ENCODE measurements around the gene FGFRL1. TPM values are rescaled to one million over a fixed set of nuclear protein-coding genes. Genes with fewer than 3 reads are reported as not detected.
"Not testable (repeated sequence)": the region's sequence is repeated elsewhere in the genome, so short reads cannot be mapped to it uniquely, and the experiment has no call there.

Gene FGFRL1
- total RNA-seq, 2 experiments from 2014 or later, result 17.6 to 23.5 TPM

DNA sequence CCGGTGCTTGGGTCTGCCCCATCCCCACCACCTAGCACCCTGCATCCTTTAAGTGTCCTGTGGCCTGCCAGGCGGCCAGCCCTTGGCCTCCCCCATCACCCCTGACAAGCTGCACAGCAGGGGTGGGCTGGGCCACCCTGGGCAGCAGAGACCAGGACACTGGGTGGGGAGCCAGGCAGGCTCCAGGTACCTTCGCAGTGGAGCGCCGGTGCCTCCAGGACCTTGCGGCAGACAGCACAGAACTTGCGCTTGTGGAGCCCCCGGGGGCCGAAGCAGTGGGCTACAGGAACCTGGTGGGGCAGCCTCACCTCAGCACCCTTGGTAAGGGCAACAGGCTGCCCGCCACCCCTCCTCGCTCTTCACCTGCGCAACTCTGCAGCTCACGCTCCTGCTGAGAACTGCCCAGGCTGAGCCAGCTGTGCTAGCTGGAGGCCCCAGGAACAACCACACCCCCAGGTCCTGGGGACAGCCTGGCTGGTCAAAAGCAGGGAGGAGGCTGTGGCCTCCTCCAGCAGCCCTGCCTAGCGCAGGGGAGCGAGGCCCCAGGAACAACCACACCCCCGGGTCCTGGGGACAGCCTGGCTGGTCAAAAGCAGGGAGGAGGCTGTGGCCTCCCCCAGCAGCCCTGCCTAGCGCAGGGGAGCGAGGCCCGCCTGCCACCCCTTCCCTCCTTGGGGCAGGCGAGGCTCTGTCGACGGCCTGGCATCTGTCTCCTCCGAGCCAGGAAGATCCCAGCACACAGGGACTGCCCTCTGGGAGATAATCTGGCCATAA, 42.6 kb upstream of the FGFRL1 start:
- H3K36me3 Mint-ChIP-seq (ENCODE audit: low read depth), result peaks cover 2% of the 10 kb centered on the region
- no peak overlapping the region for H3K4me3 Mint-ChIP-seq
- POLR2A ChIA-PET, result no interaction called here
- CTCF ChIA-PET, result no interaction called here
- DNase-seq (no peak), ATAC-seq (no peak)
- intact Hi-C loops (cut with DNase I, micrococcal nuclease), result no loop called here
- peaks cover 6% of the 10 kb centered on the region for H3K4me1 Mint-ChIP-seq
- H3K27me3 Mint-ChIP-seq, result no peaks in the 10 kb centered on the region
- H3K27ac Mint-ChIP-seq, result no peak overlapping the region
- no peaks in the 10 kb centered on the region for H3K9me3 Mint-ChIP-seq (ENCODE audit: low read depth)

- ATAC-seq, result no peak
- H3K36me3 Mint-ChIP-seq (ENCODE audit: low read depth), result peaks cover 2% of the 10 kb centered on the region
- CTCF ChIA-PET, result no interaction called here
- POLR2A ChIA-PET, result no interaction called here
- H3K27me3 Mint-ChIP-seq, result no peaks in the 10 kb centered on the region
- H3K4me1 Mint-ChIP-seq, result peaks cover 6% of the 10 kb centered on the region
- DNase-seq, result no peak
- no peak overlapping the region for H3K4me3 Mint-ChIP-seq
- H3K27ac Mint-ChIP-seq, result no peak overlapping the region
- intact Hi-C loops (cut with DNase I, micrococcal nuclease), result no loop called here
- H3K9me3 Mint-ChIP-seq (ENCODE audit: low read depth), result no peaks in the 10 kb centered on the region
Measured at GRCh38 chr4:970046-970745, 41.2 kb upstream of the FGFRL1 start.

DNA sequence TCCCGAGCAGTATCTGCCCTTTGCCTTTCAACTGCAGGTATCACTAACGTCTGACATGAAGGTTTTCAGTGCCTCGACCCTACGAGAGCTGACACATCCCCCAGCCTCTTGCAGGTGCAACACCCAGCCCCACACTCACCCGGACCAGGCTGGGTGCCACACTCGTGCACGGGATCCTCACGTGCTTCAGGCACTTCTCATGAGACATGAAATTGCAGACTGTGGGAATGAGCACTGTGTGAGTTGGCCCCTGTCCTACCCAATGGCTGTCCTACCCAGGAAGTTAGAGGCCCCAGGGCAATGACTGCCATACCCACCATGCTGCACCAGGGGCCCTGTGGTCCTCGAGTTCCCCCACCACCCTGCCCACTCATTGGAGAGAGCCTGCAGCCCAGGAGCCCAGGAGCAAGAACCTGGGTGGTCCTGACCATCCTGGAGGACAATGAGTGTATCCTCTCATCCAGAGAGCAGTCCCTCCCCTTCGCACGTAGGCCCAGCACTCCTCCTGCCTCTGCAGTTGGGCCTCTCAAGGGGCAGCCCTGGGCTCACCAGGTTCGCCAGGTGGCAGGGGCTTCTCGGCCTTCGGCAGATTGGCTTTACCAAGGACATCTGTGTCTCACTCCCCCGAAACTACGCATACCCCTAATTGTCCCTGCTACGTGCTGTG, 40.4 kb upstream of the FGFRL1 start:
- Mint-ChIP-seq H3K4me1 (peaks cover 6% of the 10 kb centered on the region), H3K4me3 (no peak overlapping the region), H3K27me3 (no peaks in the 10 kb centered on the region), H3K27ac (no peak overlapping the region), H3K9me3 (ENCODE audit: low read depth) (no peaks in the 10 kb centered on the region), H3K36me3 (ENCODE audit: low read depth) (peaks cover under 1% of the 10 kb centered on the region)
- intact Hi-C loops (cut with DNase I, micrococcal nuclease), result no loop called here
- no peak for DNase-seq
- CTCF ChIA-PET, result interaction anchor here (1.2 kb wide), 1 partner anchor 8 kb away, joined by 3 read pairs; no protein-coding TSS in a partner anchor
- no peak for ATAC-seq
- POLR2A ChIA-PET, result no interaction called here

- Mint-ChIP-seq H3K4me1 (peaks cover 6% of the 10 kb centered on the region), H3K9me3 (ENCODE audit: low read depth) (no peaks in the 10 kb centered on the region), H3K27ac (no peak overlapping the region), H3K27me3 (no peaks in the 10 kb centered on the region), H3K4me3 (peak overlapping the region; percentile 58), H3K36me3 (ENCODE audit: low read depth) (no peaks in the 10 kb centered on the region)
- DNase-seq (no peak), ATAC-seq (no peak)
- CTCF ChIA-PET, result interaction anchor here (0.8 to 1.2 kb wide), 2 partner anchors 9 to 51 kb away, joined by 3 read pairs; no protein-coding TSS in a partner anchor
- intact Hi-C loops (cut with DNase I, micrococcal nuclease), result no loop called here
- POLR2A ChIA-PET, result interaction anchor here (1.6 kb wide), 1 partner anchor 39 kb away, joined by 5 read pairs; the partner anchor contains the start of genes GAK and TMEM175
Measured at GRCh38 chr4:971666-972500, 39.5 kb upstream of the FGFRL1 start.

DNA sequence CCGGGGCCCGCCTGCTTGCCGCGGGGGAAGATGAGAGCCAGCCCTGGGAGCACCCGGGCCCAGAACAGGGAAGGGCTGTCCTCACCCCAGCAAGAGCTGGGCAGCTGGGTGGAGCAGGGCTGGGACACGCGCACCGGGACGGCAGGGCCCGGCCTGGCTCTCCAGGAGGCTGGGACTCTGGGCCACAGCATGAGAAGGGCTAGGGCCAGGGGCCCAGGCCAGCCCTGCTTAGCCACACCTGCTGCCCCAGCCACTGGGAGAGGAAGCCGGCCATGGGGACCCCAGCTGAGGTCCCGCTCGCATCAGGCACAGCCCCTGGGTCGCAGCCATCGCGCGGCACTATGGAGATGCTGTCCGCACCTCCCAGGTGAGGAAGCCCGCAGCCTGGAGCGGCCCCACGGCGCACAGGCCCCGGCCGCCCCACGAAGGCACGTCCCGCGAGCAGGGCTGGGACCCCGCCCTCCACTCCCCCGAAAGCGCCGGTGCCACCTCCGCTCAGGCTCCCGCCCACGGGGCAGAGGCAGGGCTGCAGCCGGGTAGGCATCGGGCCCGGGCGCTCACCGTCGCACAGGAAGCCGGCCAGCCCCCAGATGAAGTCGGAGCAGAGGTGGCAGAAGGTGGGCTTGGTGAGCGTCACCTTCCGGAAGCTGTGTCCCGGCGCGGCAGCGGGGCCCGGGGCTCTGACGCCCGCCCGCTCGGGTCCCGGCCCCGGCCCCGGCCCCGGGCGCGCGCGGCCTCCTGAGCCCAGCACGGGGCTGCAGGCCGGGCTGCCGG, 38.6 kb upstream of the FGFRL1 start:
- Mint-ChIP-seq H3K4me3 (peak overlapping the region; percentile 58), H3K36me3 (ENCODE audit: low read depth) (no peaks in the 10 kb centered on the region), H3K27ac (no peak overlapping the region), H3K4me1 (peaks cover 6% of the 10 kb centered on the region), H3K27me3 (no peaks in the 10 kb centered on the region), H3K9me3 (ENCODE audit: low read depth) (no peaks in the 10 kb centered on the region)
- peak; percentile 69 for DNase-seq
- POLR2A ChIA-PET, result interaction anchor here (1.6 kb wide), 1 partner anchor 40 kb away, joined by 5 read pairs; the partner anchor contains the start of genes GAK and TMEM175
- peak; percentile 48 for ATAC-seq
- CTCF ChIA-PET, result interaction anchor here (0.8 kb wide), 1 partner anchor 52 kb away, joined by 3 read pairs; no protein-coding TSS in a partner anchor
- intact Hi-C loops (cut with DNase I, micrococcal nuclease), result loop anchor here (1.0 kb wide), 11 partner anchors 12 to 606 kb away; partner anchors contain the start of genes FGFRL1 (in 1 of the 2), GAK (in 1 of the 2), PCGF3 (in 1 of the 2) and TMEM175 (in 1 of the 2)

DNA sequence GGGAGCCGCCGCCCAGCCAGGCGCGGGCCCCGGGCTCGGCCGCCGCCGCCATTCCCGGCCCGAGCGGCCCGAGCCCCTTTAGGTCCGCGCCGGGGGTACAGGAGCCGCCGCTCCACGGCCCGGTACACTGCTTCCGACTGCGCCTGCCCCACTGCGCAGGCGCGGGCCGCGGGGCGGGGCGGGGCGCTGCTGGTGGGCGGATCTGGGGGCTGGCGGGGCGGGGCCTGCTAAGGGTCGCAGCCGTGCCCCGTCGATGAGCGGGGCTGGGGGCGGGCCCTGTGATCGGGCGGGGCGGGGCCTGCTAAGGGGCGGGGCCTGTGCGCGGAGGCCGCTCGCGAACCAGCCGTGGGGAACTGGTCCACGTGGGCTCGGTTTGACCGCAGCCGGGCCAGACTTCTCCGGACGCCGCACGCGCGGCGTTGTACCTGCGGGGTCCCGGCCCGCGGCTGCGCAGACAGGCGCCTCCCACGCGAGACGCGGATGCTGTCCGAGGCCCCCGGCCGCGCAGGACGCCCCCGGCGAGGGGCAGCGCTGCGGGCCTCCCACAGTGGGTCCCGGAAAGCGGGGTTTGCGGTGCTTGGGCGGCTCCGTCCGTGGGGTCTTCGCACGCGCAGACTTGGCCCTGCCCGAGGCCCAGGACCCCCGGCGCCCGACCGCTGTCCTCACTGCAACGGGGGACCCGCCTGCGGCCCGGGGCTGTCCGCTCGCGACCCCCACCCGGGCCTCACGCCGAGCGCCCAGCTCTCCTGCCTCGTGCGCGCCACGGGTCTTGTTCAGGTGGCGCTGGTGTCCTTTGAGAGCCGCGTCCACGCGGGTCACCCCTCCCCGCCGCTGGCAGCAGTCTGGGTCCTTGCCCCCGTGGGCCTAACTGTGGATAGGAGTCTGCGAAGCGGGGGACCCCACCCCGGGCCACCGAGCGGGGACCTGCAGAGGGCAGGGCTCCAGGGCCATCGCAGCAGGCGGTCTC, 37.7 kb upstream of the FGFRL1 start, which contains the start of gene DGKQ:
TSS of gene DGKQ (minus strand) at position 139 of the 967 bp plus-strand sequence. CDS start at position 52, 87 bp downstream.
- Mint-ChIP-seq H3K27me3 (no peaks in the 10 kb centered on the region), H3K4me1 (peaks cover 6% of the 10 kb centered on the region), H3K4me3 (peak within 1 kb of the TSS; percentile 58), H3K27ac (no peak within 1 kb of the TSS), H3K36me3 (ENCODE audit: low read depth) (no peaks in the 10 kb centered on the region), H3K9me3 (ENCODE audit: low read depth) (no peaks in the 10 kb centered on the region)
- DNase-seq (peak; percentile 93), ATAC-seq (peak; percentile 96)
- POLR2A ChIA-PET, result interaction anchor here (1.6 kb wide), 1 partner anchor 41 kb away, joined by 5 read pairs; the partner anchor contains the start of genes GAK and TMEM175
- CTCF ChIA-PET, result no interaction called here
- intact Hi-C loops (cut with DNase I, micrococcal nuclease), result loop anchor here (1.0 kb wide), 11 partner anchors 12 to 606 kb away; partner anchors contain the start of genes FGFRL1 (in 1 of the 2), GAK (in 1 of the 2), PCGF3 (in 1 of the 2) and TMEM175 (in 1 of the 2)

GRCh38 chr4:974668-975067, 36.8 kb upstream of the FGFRL1 start:
- Mint-ChIP-seq H3K36me3 (ENCODE audit: low read depth) (no peaks in the 10 kb centered on the region), H3K4me1 (peaks cover 6% of the 10 kb centered on the region), H3K27me3 (no peaks in the 10 kb centered on the region), H3K4me3 (no peak overlapping the region), H3K27ac (no peak overlapping the region), H3K9me3 (ENCODE audit: low read depth) (no peaks in the 10 kb centered on the region)
- no peak for DNase-seq
- ChIA-PET POLR2A (no interaction called here), CTCF (interaction anchor here (0.5 kb wide), 1 partner anchor 79 kb away, joined by 3 read pairs; no protein-coding TSS in a partner anchor)
- intact Hi-C loops (cut with DNase I, micrococcal nuclease), result no loop called here
- ATAC-seq, result no peak

DNA sequence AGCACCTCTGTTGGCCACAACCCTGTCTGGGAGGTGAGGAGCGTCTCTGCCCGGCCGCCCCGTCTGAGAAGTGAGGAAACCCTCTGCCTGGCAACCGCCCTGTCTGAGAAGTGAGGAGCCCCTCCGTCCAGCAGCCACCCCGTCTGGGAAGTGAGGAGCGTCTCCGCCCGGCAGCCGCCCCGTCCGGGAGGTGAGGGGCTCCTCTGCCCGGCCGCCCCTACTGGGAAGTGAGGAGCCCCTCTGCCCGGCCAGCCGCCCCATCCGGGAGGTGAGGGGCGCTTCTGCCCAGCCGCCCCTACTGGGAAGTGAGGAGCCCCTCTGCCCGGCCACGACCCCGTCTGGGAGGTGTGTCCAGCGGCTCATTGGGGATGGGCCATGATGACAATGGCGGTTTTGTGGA, 35.4 kb upstream of the FGFRL1 start:
- H3K36me3 Mint-ChIP-seq (ENCODE audit: low read depth); H3K4me3 Mint-ChIP-seq; CTCF ChIA-PET; H3K4me1 Mint-ChIP-seq; intact Hi-C loops (cut with DNase I, micrococcal nuclease); H3K9me3 Mint-ChIP-seq (ENCODE audit: low read depth); ATAC-seq; H3K27ac Mint-ChIP-seq; DNase-seq; H3K27me3 Mint-ChIP-seq; POLR2A ChIA-PET: not testable (repeated sequence)

DNA sequence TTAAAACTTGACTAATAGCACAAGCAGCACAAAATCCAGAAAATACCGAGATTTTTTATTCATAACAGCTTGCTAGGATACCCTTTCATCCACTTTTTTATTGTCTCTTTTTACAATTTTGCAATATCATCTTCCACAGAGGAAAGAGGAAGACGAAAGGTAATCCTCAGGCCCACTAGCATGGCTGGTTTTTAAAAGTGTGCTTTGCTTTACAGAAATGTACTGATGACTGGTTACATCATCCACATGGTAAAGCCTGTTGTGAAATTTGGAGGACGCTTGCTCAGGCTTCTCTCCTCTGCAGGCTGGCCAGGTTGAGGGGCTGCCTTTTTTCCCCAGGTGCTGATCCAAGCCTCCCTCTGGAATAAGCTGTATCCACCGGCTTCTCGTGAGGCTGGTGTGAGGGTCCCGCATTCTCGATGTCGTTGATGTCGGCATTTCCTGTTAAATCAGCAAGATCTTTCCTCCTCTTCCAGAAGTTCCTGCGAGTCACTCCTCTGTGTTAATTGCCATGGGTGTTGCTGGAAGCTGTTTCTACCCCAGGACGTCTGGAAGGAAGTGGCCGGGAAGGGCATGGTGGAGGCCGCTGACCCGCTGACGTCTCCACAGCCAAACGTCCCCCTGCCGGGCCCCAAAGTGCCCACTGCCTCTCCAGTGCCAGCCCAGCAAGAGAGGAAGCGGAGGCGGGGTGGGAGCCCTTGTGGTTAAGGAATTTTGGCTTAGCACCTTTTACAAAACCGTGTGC, 32.3 kb upstream of the FGFRL1 start:
- Mint-ChIP-seq H3K36me3 (ENCODE audit: low read depth) (no peaks in the 10 kb centered on the region), H3K27ac (no peak overlapping the region), H3K4me3 (no peak overlapping the region), H3K27me3 (no peaks in the 10 kb centered on the region), H3K9me3 (ENCODE audit: low read depth) (no peaks in the 10 kb centered on the region), H3K4me1 (no peaks in the 10 kb centered on the region)
- ChIA-PET CTCF (no interaction called here), POLR2A (no interaction called here)
- DNase-seq, result no peak
- ATAC-seq, result no peak
- intact Hi-C loops (cut with DNase I, micrococcal nuclease), result no loop called here

Data from activated CD4-positive, alpha-beta T cell treated with anti-CD3 and anti-CD28 coated beads for 36 hours (primary cell).